ENCODE data around the gene SLC9A4. TPM values are rescaled to one million over a fixed set of nuclear protein-coding genes. Genes with fewer than 3 reads are reported as not detected.

Gene SLC9A4
- total RNA-seq, 1 donor from 2014 or later, result 0.15 TPM

- intact Hi-C loops (cut with micrococcal nuclease), result no loop called here
Observed at GRCh38 chr2:102494570-102494969, 21.5 kb downstream of the SLC9A4 start.

GRCh38 chr2:102498414-102498813 lies 25.4 kb downstream of the SLC9A4 start:
- intact Hi-C loops (cut with micrococcal nuclease), result no loop called here

GRCh38 chr2:102499558-102499957 lies 26.5 kb downstream of the SLC9A4 start:
- intact Hi-C loops (cut with micrococcal nuclease), result no loop called here

- intact Hi-C loops (cut with micrococcal nuclease), result no loop called here
Observed at GRCh38 chr2:102502576-102502975, 29.6 kb downstream of the SLC9A4 start.

- intact Hi-C loops (cut with micrococcal nuclease), result no loop called here
Observed at GRCh38 chr2:102504833-102505232, 31.8 kb downstream of the SLC9A4 start.

GRCh38 chr2:102505290-102505689 lies 32.3 kb downstream of the SLC9A4 start:
- intact Hi-C loops (cut with micrococcal nuclease), result no loop called here

GRCh38 chr2:102506743-102507142 lies 33.7 kb downstream of the SLC9A4 start:
- intact Hi-C loops (cut with micrococcal nuclease), result no loop called here

GRCh38 chr2:102508863-102509262 lies 35.8 kb downstream of the SLC9A4 start:
- intact Hi-C loops (cut with micrococcal nuclease), result no loop called here

GRCh38 chr2:102509749-102510148 lies 36.7 kb downstream of the SLC9A4 start:
- intact Hi-C loops (cut with micrococcal nuclease), result no loop called here

GRCh38 chr2:102510791-102511575 lies 38.0 kb downstream of the SLC9A4 start:
- intact Hi-C loops (cut with micrococcal nuclease), result no loop called here

- intact Hi-C loops (cut with micrococcal nuclease), result no loop called here
Observed at GRCh38 chr2:102512161-102512560, 39.1 kb downstream of the SLC9A4 start.

- intact Hi-C loops (cut with micrococcal nuclease), result no loop called here
Observed at GRCh38 chr2:102513355-102513939, 40.4 kb downstream of the SLC9A4 start.

- intact Hi-C loops (cut with micrococcal nuclease), result no loop called here
Observed at GRCh38 chr2:102514061-102514785, 41.2 kb downstream of the SLC9A4 start.

GRCh38 chr2:102515851-102516250 lies 42.8 kb downstream of the SLC9A4 start:
- intact Hi-C loops (cut with micrococcal nuclease), result no loop called here

- intact Hi-C loops (cut with micrococcal nuclease), result no loop called here
Observed at GRCh38 chr2:102518170-102518569, 45.1 kb downstream of the SLC9A4 start.

- intact Hi-C loops (cut with micrococcal nuclease), result loop anchor here (1.0 kb wide), 4 partner anchors 47 to 286 kb away; partner anchors contain the start of gene SLC9A4
Observed at GRCh38 chr2:102520009-102520408, 47.0 kb downstream of the SLC9A4 start.

- intact Hi-C loops (cut with micrococcal nuclease), result loop anchor here (1.0 kb wide), 4 partner anchors 48 to 286 kb away; partner anchors contain the start of gene SLC9A4
Observed at GRCh38 chr2:102520801-102521200, 47.8 kb downstream of the SLC9A4 start.

- intact Hi-C loops (cut with micrococcal nuclease), result no loop called here
Observed at GRCh38 chr2:102522162-102522561, 49.1 kb downstream of the SLC9A4 start.

- intact Hi-C loops (cut with micrococcal nuclease), result no loop called here
Observed at GRCh38 chr2:102522890-102523289, 49.9 kb downstream of the SLC9A4 start.

GRCh38 chr2:102523651-102524050 lies 50.6 kb downstream of the SLC9A4 start:
- intact Hi-C loops (cut with micrococcal nuclease), result no loop called here

- intact Hi-C loops (cut with micrococcal nuclease), result no loop called here
Observed at GRCh38 chr2:102527086-102527485, 54.1 kb downstream of the SLC9A4 start.

GRCh38 chr2:102538491-102538890 lies 65.5 kb downstream of the SLC9A4 start:
- intact Hi-C loops (cut with micrococcal nuclease), result no loop called here

All from T-helper 1 cell treated with Interleukin-12 subunit alpha and Interleukin-12 subunit beta and Interleukin-4 antibody, amounts not matched to agents 30 ng/mL and 1 ng/mL, for 36 hours (primary cell).